ENCODE data around the gene KCNMA1.

- TF ChIP-seq SUZ12 (IDR thresholded peaks at IDR 0.05; ENCODE audit: extremely low read depth, insufficient read depth, insufficient read length) (no peak), ZNF274 (IDR thresholded peaks at IDR 0.05; ENCODE audit: low read depth, low read length) (no peak), YY1 (IDR thresholded peaks at IDR 0.05; ENCODE audit: insufficient read depth, insufficient read length) (no peak)
Measured at GRCh38 chr10:76892766-76893479, 744.7 kb downstream of the KCNMA1 start.

Data from NT2/D1 (cell line).